Measurements from ENCODE around the gene PSMG2.

PSMG2 gene

GRCh38 chr18:12702221-12703095 is at the start of gene PSMG2, which contains the start of gene CEP76:
Gene PSMG2 (plus strand): TSS chr18:12703042. CDS start chr18:12703108, 66 bp downstream.
Gene CEP76 (minus strand): TSS chr18:12702723. CDS start chr18:12702548, 175 bp downstream.
- DNase-seq (ENCODE audit: low read depth) = no peak

- DNase-seq (ENCODE audit: low read depth) = no peak
These were observed 47.9 kb upstream of the PSMG2 start for GRCh38 chr18:12654971-12655370.

- no peak for DNase-seq (ENCODE audit: low read depth)
These were observed 46.3 kb upstream of the PSMG2 start for GRCh38 chr18:12656605-12656937.

- DNase-seq (ENCODE audit: low read depth) = no peak
These were observed 45.7 kb upstream of the PSMG2 start for GRCh38 chr18:12656938-12657683.

- no peak for DNase-seq (ENCODE audit: low read depth)
These were observed 45.0 kb upstream of the PSMG2 start, which contains the start of gene SPIRE1 for GRCh38 chr18:12657684-12658425. Gene SPIRE1 (minus strand): TSS chr18:12658107. CDS start chr18:12657866, 241 bp downstream.

GRCh38 chr18:12658426-12659138 is 44.3 kb upstream of the PSMG2 start:
- no peak for DNase-seq (ENCODE audit: low read depth)

- DNase-seq (ENCODE audit: low read depth) = no peak
These were observed 42.8 kb upstream of the PSMG2 start for GRCh38 chr18:12659904-12660605.

- DNase-seq (ENCODE audit: low read depth) = no peak
These were observed 34.8 kb upstream of the PSMG2 start for GRCh38 chr18:12668041-12668440.

GRCh38 chr18:12679183-12679786 is 23.6 kb upstream of the PSMG2 start:
- DNase-seq (ENCODE audit: low read depth) = no peak

GRCh38 chr18:12686100-12686499 is 16.7 kb upstream of the PSMG2 start:
- no peak for DNase-seq (ENCODE audit: low read depth)

- DNase-seq (ENCODE audit: low read depth) = no peak
These were observed 13.5 kb upstream of the PSMG2 start for GRCh38 chr18:12689256-12689850.

- DNase-seq (ENCODE audit: low read depth) = no peak
These were observed 10.6 kb upstream of the PSMG2 start for GRCh38 chr18:12692206-12692605.

- DNase-seq (ENCODE audit: low read depth) = no peak
These were observed 8.8 kb upstream of the PSMG2 start for GRCh38 chr18:12694032-12694431.

- DNase-seq (ENCODE audit: low read depth) = no peak
These were observed 3.1 kb upstream of the PSMG2 start for GRCh38 chr18:12699747-12700146.

GRCh38 chr18:12701161-12701560 is 1.7 kb upstream of the PSMG2 start:
- DNase-seq (ENCODE audit: low read depth) = no peak

GRCh38 chr18:12703096-12703567 is 290 bp downstream of the PSMG2 start:
- no peak for DNase-seq (ENCODE audit: low read depth)

GRCh38 chr18:12703664-12704063 is 822 bp downstream of the PSMG2 start:
- DNase-seq (ENCODE audit: low read depth) = no peak

GRCh38 chr18:12711446-12711845 is 8.6 kb downstream of the PSMG2 start:
- no peak for DNase-seq (ENCODE audit: low read depth)

GRCh38 chr18:12721495-12722275 is 18.8 kb downstream of the PSMG2 start:
- DNase-seq (ENCODE audit: low read depth) = no peak

Measured in non-pigmented ciliary epithelial cell (primary cell).